H9 (cell line): ENCODE measurements around the gene CCDC82. TPM values are rescaled to one million over a fixed set of nuclear protein-coding genes. Genes with fewer than 3 reads are reported as not detected.
A peak's percentile ranks its signal among the peaks of the same experiment; 100 is the strongest.

ENCODE experiments used
- DNase-seq: peaks from one replicate; pipeline ENCODE4 v3.0.0-alpha.2; 2017
- H2AFZ ChIP-seq: one replicate; pipeline ENCODE4 v1.6.1; 2013; ENCODE audit warnings: mild to moderate bottlenecking, low read length, control low read depth, moderate library complexity
- H2AK5ac ChIP-seq: 2 replicates; pipeline ENCODE4 v1.6.1; 2013; ENCODE audit warnings: low read length, control low read depth, mixed read lengths; ENCODE audit not compliant: insufficient read length
- H2BK120ac ChIP-seq: one replicate; pipeline ENCODE4 v1.6.1; 2013; ENCODE audit warnings: low read depth, mild to moderate bottlenecking, low read length, control low read depth, inconsistent platforms; ENCODE audit not compliant: poor library complexity, severe bottlenecking
- H2BK12ac ChIP-seq: 2 replicates; pipeline ENCODE4 v1.6.1; 2013; ENCODE audit warnings: low read length, control low read depth, mixed read lengths, low read depth; ENCODE audit not compliant: insufficient read length
- H2BK15ac ChIP-seq: 2 replicates; pipeline ENCODE4 v1.6.1; 2013; ENCODE audit warnings: low read depth, low read length, control low read depth
- H2BK20ac ChIP-seq: one replicate; pipeline ENCODE4 v1.6.1; 2013; ENCODE audit warnings: low read depth, mild to moderate bottlenecking, low read length, control low read depth, inconsistent platforms; ENCODE audit not compliant: poor library complexity, severe bottlenecking
- H2BK5ac ChIP-seq: 2 replicates; pipeline ENCODE4 v1.6.1; 2013; ENCODE audit warnings: low read length, control low read depth, mixed read lengths; ENCODE audit not compliant: insufficient read length
- H3K14ac ChIP-seq: 2 replicates; pipeline ENCODE4 v1.6.1; 2013; ENCODE audit warnings: low read length, control low read depth; ENCODE audit not compliant: insufficient read depth
- H3K18ac ChIP-seq: 2 replicates; pipeline ENCODE4 v1.6.1; 2013; ENCODE audit warnings: low read depth, mild to moderate bottlenecking, mixed read lengths, low read length, control low read depth; ENCODE audit not compliant: insufficient read length
- H3K23ac ChIP-seq: 2 replicates; pipeline ENCODE4 v1.6.1; 2013; ENCODE audit warnings: low read length, control low read depth, mixed read lengths, low read depth; ENCODE audit not compliant: insufficient read length
- H3K23me2 ChIP-seq: 2 replicates; pipeline ENCODE4 v1.6.1; 2013; ENCODE audit warnings: low read depth, mild to moderate bottlenecking, mixed read lengths, low read length, control low read depth; ENCODE audit not compliant: insufficient read length, poor library complexity, severe bottlenecking
- H3K27ac ChIP-seq: 2 replicates; pipeline ENCODE4 v1.5.1; 2013; ENCODE audit warnings: low read length, control low read depth, mixed read lengths, low read depth; ENCODE audit not compliant: insufficient read length
- H3K27me3 ChIP-seq: 2 replicates; pipeline ENCODE4 v1.6.1; 2013; ENCODE audit warnings: low read length, control low read depth, inconsistent platforms; ENCODE audit not compliant: insufficient read depth
- H3K4ac ChIP-seq: 2 replicates; pipeline ENCODE4 v1.6.1; 2013; ENCODE audit warnings: low read depth, mild to moderate bottlenecking, control low read depth, inconsistent platforms, low read length, moderate library complexity
- H3K4me1 ChIP-seq: 2 replicates; pipeline ENCODE4 v1.6.1; 2013; ENCODE audit warnings: low read length, control low read depth, inconsistent platforms; ENCODE audit not compliant: insufficient read depth
- H3K4me2 ChIP-seq: 2 replicates; pipeline ENCODE4 v1.6.1; 2013; ENCODE audit warnings: low read length, control low read depth, mixed read lengths; ENCODE audit not compliant: insufficient read length, insufficient read depth
- H3K56ac ChIP-seq: 2 replicates; pipeline ENCODE4 v1.6.1; 2013; ENCODE audit warnings: low read depth, mild to moderate bottlenecking, mixed read lengths, low read length, control low read depth; ENCODE audit not compliant: insufficient read length
- H3K79me1 ChIP-seq: 2 replicates; pipeline ENCODE4 v1.6.1; 2013; ENCODE audit warnings: low read depth, mild to moderate bottlenecking, moderate library complexity, low read length, control low read depth, inconsistent platforms; ENCODE audit not compliant: insufficient read depth, poor library complexity, severe bottlenecking
- H3K79me2 ChIP-seq: 2 replicates; pipeline ENCODE4 v1.6.1; 2013; ENCODE audit warnings: low read length, control low read depth, inconsistent platforms; ENCODE audit not compliant: insufficient read depth
- H3K9ac ChIP-seq: 2 replicates; pipeline ENCODE4 v1.6.1; 2013; ENCODE audit warnings: low read length, control low read depth, mixed read lengths; ENCODE audit not compliant: insufficient read length; ENCODE audit errors: extremely low read depth
- H3K9me3 ChIP-seq: one replicate; pipeline ENCODE4 v1.6.1; 2013; ENCODE audit warnings: low read depth, low read length, inconsistent platforms; ENCODE audit not compliant: control insufficient read depth
- H3T11ph ChIP-seq: one replicate; pipeline ENCODE4 v1.6.1; 2013; ENCODE audit warnings: mild to moderate bottlenecking, low read length, control low read depth, inconsistent platforms
- H4K20me1 ChIP-seq: one replicate; pipeline ENCODE4 v1.6.1; 2013; ENCODE audit not compliant: control insufficient read depth, insufficient read length, insufficient read depth
- H4K5ac ChIP-seq: 2 replicates; pipeline ENCODE4 v1.6.1; 2013; ENCODE audit warnings: low read depth, mild to moderate bottlenecking, mixed read lengths, low read length, control low read depth; ENCODE audit not compliant: insufficient read length
- H4K8ac ChIP-seq: replicated peaks from 2 replicates; pipeline ENCODE4 v1.6.1; 2013; ENCODE audit warnings: low read length, control low read depth, mixed read lengths, low read depth; ENCODE audit not compliant: insufficient read length
- H4K91ac ChIP-seq: 2 replicates; pipeline ENCODE4 v1.6.1; 2013; ENCODE audit warnings: low read depth, mild to moderate bottlenecking, moderate library complexity, mixed read lengths, low read length, control low read depth; ENCODE audit not compliant: insufficient read length
- H3K27ac Mint-ChIP-seq, 3 experiments: 2 replicates in 2 of 3; 3 replicates in 1 of 3; pipeline ENCODE4 v1.8.0; 2020 to 2021; ENCODE audit warnings: mixed read lengths in 3 of 3, mild to moderate bottlenecking in 1 of 3, moderate library complexity in 1 of 3
- H3K27me3 Mint-ChIP-seq: 2 replicates; pipeline ENCODE4 v1.8.0; 2021; ENCODE audit warnings: low read depth, mild to moderate bottlenecking, moderate library complexity, mixed read lengths
- H3K36me3 Mint-ChIP-seq, 3 experiments: 2 replicates in 2 of 3; 3 replicates in 1 of 3; pipeline ENCODE4 v1.8.0; 2020 to 2021; ENCODE audit warnings: low read depth in 3 of 3, mixed read lengths in 3 of 3; ENCODE audit not compliant: insufficient read depth in 1 of 3
- H3K4me1 Mint-ChIP-seq, 2 experiments: 2 replicates each; pipeline ENCODE4 v1.8.0; 2020; ENCODE audit warnings: mixed read lengths in 2 of 2
- H3K4me3 Mint-ChIP-seq, 2 experiments: 2 replicates in 1 of 2; 3 replicates in 1 of 2; pipeline ENCODE4 v1.8.0; 2020 to 2021; ENCODE audit warnings: mild to moderate bottlenecking in 2 of 2, mixed read lengths in 2 of 2, moderate library complexity in 1 of 2
- H3K9me3 Mint-ChIP-seq, 2 experiments: 2 replicates in 1 of 2; 3 replicates in 1 of 2; pipeline ENCODE4 v1.8.0; 2020; ENCODE audit warnings: mild to moderate bottlenecking in 2 of 2, mixed read lengths in 2 of 2, moderate library complexity in 1 of 2
- CTCF ChIP-seq: fragments of 200-600 bp; sonication (generic); conservative IDR thresholded peaks from 3 replicates; pipeline ENCODE4 v1.8.0; 2021; ENCODE audit warnings: antibody characterized with exemption, mild to moderate bottlenecking
- WGBS: extraction: QIAGEN DNeasy Blood & Tissue Kit; methylation state at CpG from one replicate; pipeline ENCODE4 v1.1.7; 2013; ENCODE audit warnings: missing lambda C conversion rate, low lambda C conversion rate, mixed read lengths; ENCODE audit not compliant: insufficient read length; ENCODE audit errors: extremely low coverage; 5-methylcytosine and 5-hydroxymethylcytosine counted together
- total RNA-seq: library from RNA; stranded (reverse); gene quantifications from 2 replicates; pipeline ENCODE4 v1.2.1, GENCODE V29; 2021

CCDC82 gene
- total RNA-seq, 1 experiment from 2014 or later = 17.4 TPM

- H3K9ac ChIP-seq = no peak overlapping the region
- H2BK12ac ChIP-seq = no peak overlapping the region
- H3K23ac ChIP-seq = no peak overlapping the region
- no peaks in the 10 kb centered on the region for H4K20me1 ChIP-seq
- Mint-ChIP-seq H3K27ac (peak overlapping the region in 1 of 3 experiments; percentile 26; a peak in 1 of 7 replicates), H3K9me3 (no peaks in the 10 kb centered on the region), H3K27me3 (peaks cover 4% of the 10 kb centered on the region), H3K36me3 (peaks cover 0 to 3% (median 0%) of the 10 kb centered on the region in 3 experiments; a peak in 2 of 7 replicates), H3K4me3 (peak overlapping the region in 1 of 2 experiments; percentile 14; a peak in 1 of 5 replicates), H3K4me1 (peaks cover 82 to 85% of the 10 kb centered on the region in 2 experiments)
- H4K91ac ChIP-seq = no peak overlapping the region
- no peak overlapping the region for H3T11ph ChIP-seq
- no peaks in the 10 kb centered on the region for H3K9me3 ChIP-seq
- peaks cover 13% of the 10 kb centered on the region for H3K23me2 ChIP-seq
- no peak overlapping the region for H3K56ac ChIP-seq
- H4K5ac ChIP-seq = no peak overlapping the region
- no peak overlapping the region for H2BK15ac ChIP-seq
- no peak overlapping the region for H4K8ac ChIP-seq
- no peak overlapping the region for H2BK5ac ChIP-seq
- H3K4ac ChIP-seq = no peak overlapping the region
- H3K4me2 ChIP-seq = no peak overlapping the region
- H2AFZ ChIP-seq = no peak overlapping the region
- no peak overlapping the region for H3K14ac ChIP-seq
- H3K79me2 ChIP-seq = peaks cover 2% of the 10 kb centered on the region; the same call in 1 of the 2 replicates
- WGBS = no CpG with 5 or more reads among the region's 6 CpGs
- TF ChIP-seq CTCF = no peak
- H3K79me1 ChIP-seq = no peaks in the 10 kb centered on the region
- H2BK20ac ChIP-seq = no peak overlapping the region
- no peak for DNase-seq
- H2AK5ac ChIP-seq = no peak overlapping the region
- no peaks in the 10 kb centered on the region for H3K27me3 ChIP-seq
- peaks cover 18% of the 10 kb centered on the region for H3K4me1 ChIP-seq
- no peak overlapping the region for H3K27ac ChIP-seq
- no peak overlapping the region for H3K18ac ChIP-seq
- no peak overlapping the region for H2BK120ac ChIP-seq
Measured at GRCh38 chr11:96337541-96338431, 51.9 kb downstream of the CCDC82 start.
